Neutrophil (primary cell): Measurements from ENCODE around the gene LEKR1.

Source experiments
- H3K27ac ChIP-seq: fragments of 200-600 bp; sonication (generic); 2 replicates; pipeline ENCODE4 v1.5.1; 2016; ENCODE audit warnings: mild to moderate bottlenecking, moderate library complexity
- H3K27me3 ChIP-seq: fragments of 200-600 bp; sonication (generic); 2 replicates; pipeline ENCODE4 v1.6.0; 2016; ENCODE audit warnings: mild to moderate bottlenecking
- H3K36me3 ChIP-seq: fragments of 200-600 bp; sonication (generic); 2 replicates; pipeline ENCODE4 v1.5.1; 2017
- H3K4me1 ChIP-seq, 2 experiments: fragments of 200-600 bp in 1 of 2; sonication (generic) in 1 of 2; 1 replicate in 1 of 2; 2 replicates in 1 of 2; pipeline versions ENCODE4 v1.5.1 to v1.6.1; 2013 to 2016; ENCODE audit warnings: low read depth in 1 of 2, low read length in 1 of 2, mild to moderate bottlenecking in 1 of 2, moderate library complexity in 1 of 2; ENCODE audit not compliant: control insufficient read depth in 1 of 2, insufficient read depth in 1 of 2
- H3K4me3 ChIP-seq, 2 experiments: fragments of 200-600 bp in 1 of 2; sonication (generic) in 1 of 2; 1 replicate in 1 of 2; 2 replicates in 1 of 2; pipeline ENCODE4 v1.5.1; 2013 to 2016; ENCODE audit warnings: low read depth in 1 of 2, low read length in 1 of 2, mild to moderate bottlenecking in 1 of 2, moderate library complexity in 1 of 2
- H3K9me3 ChIP-seq: fragments of 200-600 bp; sonication (generic); 2 replicates; pipeline ENCODE4 v1.5.1; 2016
- TF ChIP-seq, protein P1 (sequence below): fragments of 200-600 bp; sonication (generic); IDR thresholded peaks from 2 replicates; pipeline ENCODE4 v1.5.1; 2016; ENCODE audit warnings: antibody characterized with exemption

Gene LEKR1

GRCh38 chr3:157069406-157069805 lies 243.3 kb downstream of the LEKR1 start:
- Histone ChIP-seq H3K4me1 (no peaks in the 10 kb centered on the region), H3K4me3 (no peak overlapping the region), H3K9me3 (no peaks in the 10 kb centered on the region), H3K36me3 (no peaks in the 10 kb centered on the region), H3K27ac (no peak overlapping the region), H3K27me3 (peaks cover 3% of the 10 kb centered on the region)
- TF ChIP-seq, protein P1, sequence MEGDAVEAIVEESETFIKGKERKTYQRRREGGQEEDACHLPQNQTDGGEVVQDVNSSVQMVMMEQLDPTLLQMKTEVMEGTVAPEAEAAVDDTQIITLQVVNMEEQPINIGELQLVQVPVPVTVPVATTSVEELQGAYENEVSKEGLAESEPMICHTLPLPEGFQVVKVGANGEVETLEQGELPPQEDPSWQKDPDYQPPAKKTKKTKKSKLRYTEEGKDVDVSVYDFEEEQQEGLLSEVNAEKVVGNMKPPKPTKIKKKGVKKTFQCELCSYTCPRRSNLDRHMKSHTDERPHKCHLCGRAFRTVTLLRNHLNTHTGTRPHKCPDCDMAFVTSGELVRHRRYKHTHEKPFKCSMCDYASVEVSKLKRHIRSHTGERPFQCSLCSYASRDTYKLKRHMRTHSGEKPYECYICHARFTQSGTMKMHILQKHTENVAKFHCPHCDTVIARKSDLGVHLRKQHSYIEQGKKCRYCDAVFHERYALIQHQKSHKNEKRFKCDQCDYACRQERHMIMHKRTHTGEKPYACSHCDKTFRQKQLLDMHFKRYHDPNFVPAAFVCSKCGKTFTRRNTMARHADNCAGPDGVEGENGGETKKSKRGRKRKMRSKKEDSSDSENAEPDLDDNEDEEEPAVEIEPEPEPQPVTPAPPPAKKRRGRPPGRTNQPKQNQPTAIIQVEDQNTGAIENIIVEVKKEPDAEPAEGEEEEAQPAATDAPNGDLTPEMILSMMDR, result no peak

GRCh38 chr3:157069846-157070677 lies 243.9 kb downstream of the LEKR1 start:
- no peaks in the 10 kb centered on the region for H3K9me3 ChIP-seq
- H3K36me3 ChIP-seq, result no peaks in the 10 kb centered on the region
- no peak overlapping the region for H3K4me3 ChIP-seq
- no peaks in the 10 kb centered on the region for H3K27me3 ChIP-seq
- no peak overlapping the region for H3K27ac ChIP-seq
- TF ChIP-seq, protein P1, result no peak
- no peaks in the 10 kb centered on the region for H3K4me1 ChIP-seq

- H3K4me3 ChIP-seq, result no peak overlapping the region
Observed at GRCh38 chr3:157070678-157070999, 244.5 kb downstream of the LEKR1 start.

GRCh38 chr3:157071744-157072525 lies 245.8 kb downstream of the LEKR1 start:
- TF ChIP-seq, protein P1, result no peak
- Histone ChIP-seq H3K27me3 (no peaks in the 10 kb centered on the region), H3K27ac (no peak overlapping the region), H3K9me3 (no peaks in the 10 kb centered on the region), H3K4me1 (no peaks in the 10 kb centered on the region), H3K4me3 (no peak overlapping the region), H3K36me3 (no peaks in the 10 kb centered on the region)

More at GRCh38 chr3:157070678-157070999, 244.5 kb downstream of the LEKR1 start:
- Histone ChIP-seq H3K36me3 (no peaks in the 10 kb centered on the region), H3K27me3 (no peaks in the 10 kb centered on the region), H3K4me1 (no peaks in the 10 kb centered on the region), H3K27ac (no peak overlapping the region), H3K9me3 (no peaks in the 10 kb centered on the region)
- TF ChIP-seq, protein P1, result no peak

DNA sequence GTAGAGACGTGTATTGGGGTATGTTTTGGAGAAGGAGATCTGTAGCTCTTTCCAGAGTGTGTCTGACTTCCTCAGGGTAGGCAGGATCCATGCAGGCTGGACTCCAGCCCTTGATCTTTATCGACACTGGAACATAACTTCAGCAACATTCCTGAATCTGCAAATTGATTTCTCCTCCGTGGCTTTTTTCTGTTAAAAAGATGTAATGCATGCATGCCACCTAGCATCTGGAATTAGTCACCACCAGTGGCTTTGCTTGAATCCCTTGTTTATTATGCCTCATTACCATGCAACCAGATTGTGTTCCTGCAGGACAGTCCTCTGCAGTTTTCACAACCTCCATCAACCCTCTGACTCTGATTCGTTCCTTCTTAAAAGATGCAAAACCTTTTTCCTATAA lies 247.7 kb downstream of the LEKR1 start:
- no peak overlapping the region for H3K4me3 ChIP-seq
- H3K27me3 ChIP-seq, result no peaks in the 10 kb centered on the region
- no peaks in the 10 kb centered on the region for H3K9me3 ChIP-seq
- H3K4me1 ChIP-seq, result no peaks in the 10 kb centered on the region
- no peak overlapping the region for H3K27ac ChIP-seq
- H3K36me3 ChIP-seq, result no peaks in the 10 kb centered on the region
- TF ChIP-seq, protein P1, result no peak
